ENCODE data around the gene FXYD6. TPM values are rescaled to one million over a fixed set of nuclear protein-coding genes. Genes with fewer than 3 reads are reported as not detected.

Gene FXYD6
- total RNA-seq, 1 experiment from 2014 or later = 0.54 TPM

DNA sequence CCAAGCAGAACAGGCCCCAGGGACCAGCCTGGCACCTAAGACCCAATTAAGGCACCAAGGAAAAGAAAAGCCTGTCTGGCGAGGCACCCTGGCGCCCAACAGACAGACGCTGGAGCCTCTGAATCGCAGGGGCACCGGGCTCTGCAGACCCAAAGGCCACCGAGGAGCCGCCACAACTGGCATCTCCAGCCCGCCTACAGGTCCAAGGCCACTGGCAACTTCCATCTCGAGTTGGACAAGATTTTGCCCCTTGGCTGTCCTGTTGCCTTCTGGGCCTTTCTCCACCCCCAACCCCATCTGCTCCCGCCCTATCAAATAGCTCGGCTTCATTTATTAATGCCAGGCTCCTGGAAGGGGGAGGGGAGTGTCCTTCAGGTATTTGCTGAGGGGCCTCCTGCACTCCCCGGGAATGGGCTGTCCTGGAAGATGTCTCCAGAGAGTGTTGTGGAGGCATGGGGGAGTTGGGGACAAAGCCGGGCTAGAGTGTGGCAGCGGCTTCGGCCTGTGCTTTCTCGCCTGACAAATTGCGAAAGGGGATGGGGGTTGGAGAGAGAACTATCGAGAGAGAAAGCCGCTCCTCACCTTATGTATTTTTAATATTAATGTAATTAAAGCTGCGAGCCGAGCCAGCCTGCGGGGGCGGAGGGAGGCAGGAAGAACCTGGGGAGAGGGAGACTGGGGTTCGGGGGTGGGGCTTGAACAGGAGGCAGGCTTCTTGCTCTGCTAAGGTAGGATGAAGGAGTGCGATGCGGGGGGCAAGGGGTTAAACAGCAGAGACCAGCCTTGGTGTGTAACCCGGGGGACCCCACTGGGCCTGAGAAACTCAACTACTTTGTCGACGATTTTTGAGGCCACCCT is 81.5 kb downstream of the FXYD6 start:
- POLR2A ChIA-PET = no interaction called here
- Histone ChIP-seq H3K9me3 (ENCODE audit: control insufficient read depth, insufficient read depth, low read depth, low read length) (no peaks in the 10 kb centered on the region), H3K27me3 (ENCODE audit: control insufficient read depth, insufficient read depth, low read length) (peaks cover 32% of the 10 kb centered on the region), H3K27ac (ENCODE audit: low read length) (no peak overlapping the region), H3K4me3 (ENCODE audit: low read depth in 2 of 2, low read length in 2 of 2) (no peak overlapping the region), H3K36me3 (ENCODE audit: control insufficient read depth, insufficient read depth, low read length) (no peaks in the 10 kb centered on the region; the same call in 1 of the 2 replicates), H3K4me1 (ENCODE audit: control insufficient read depth, insufficient read depth, low read length) (peaks cover 10% of the 10 kb centered on the region)
- intact Hi-C loops (cut with micrococcal nuclease; ENCODE audit: unreplicated experiment) = no loop called here
- BruUV-seq (replicated peaks) = no TSS peak
- DNase-seq (ENCODE audit: low read depth, low spot score) (no peak), ATAC-seq (no peak)
- CTCF ChIA-PET = no interaction called here
- in situ Hi-C loops (cut with HindIII; ENCODE audit: low pct_unique_long_range_greater_than_20kb, low sequenced_read_pairs) = no loop called here
- TF ChIP-seq, protein P1, sequence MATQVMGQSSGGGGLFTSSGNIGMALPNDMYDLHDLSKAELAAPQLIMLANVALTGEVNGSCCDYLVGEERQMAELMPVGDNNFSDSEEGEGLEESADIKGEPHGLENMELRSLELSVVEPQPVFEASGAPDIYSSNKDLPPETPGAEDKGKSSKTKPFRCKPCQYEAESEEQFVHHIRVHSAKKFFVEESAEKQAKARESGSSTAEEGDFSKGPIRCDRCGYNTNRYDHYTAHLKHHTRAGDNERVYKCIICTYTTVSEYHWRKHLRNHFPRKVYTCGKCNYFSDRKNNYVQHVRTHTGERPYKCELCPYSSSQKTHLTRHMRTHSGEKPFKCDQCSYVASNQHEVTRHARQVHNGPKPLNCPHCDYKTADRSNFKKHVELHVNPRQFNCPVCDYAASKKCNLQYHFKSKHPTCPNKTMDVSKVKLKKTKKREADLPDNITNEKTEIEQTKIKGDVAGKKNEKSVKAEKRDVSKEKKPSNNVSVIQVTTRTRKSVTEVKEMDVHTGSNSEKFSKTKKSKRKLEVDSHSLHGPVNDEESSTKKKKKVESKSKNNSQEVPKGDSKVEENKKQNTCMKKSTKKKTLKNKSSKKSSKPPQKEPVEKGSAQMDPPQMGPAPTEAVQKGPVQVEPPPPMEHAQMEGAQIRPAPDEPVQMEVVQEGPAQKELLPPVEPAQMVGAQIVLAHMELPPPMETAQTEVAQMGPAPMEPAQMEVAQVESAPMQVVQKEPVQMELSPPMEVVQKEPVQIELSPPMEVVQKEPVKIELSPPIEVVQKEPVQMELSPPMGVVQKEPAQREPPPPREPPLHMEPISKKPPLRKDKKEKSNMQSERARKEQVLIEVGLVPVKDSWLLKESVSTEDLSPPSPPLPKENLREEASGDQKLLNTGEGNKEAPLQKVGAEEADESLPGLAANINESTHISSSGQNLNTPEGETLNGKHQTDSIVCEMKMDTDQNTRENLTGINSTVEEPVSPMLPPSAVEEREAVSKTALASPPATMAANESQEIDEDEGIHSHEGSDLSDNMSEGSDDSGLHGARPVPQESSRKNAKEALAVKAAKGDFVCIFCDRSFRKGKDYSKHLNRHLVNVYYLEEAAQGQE (IDR thresholded peaks at IDR 0.05; ENCODE audit: insufficient read depth in 1 of 2, low read depth in 2 of 2, low read length in 1 of 2) = no peak
- TF ChIP-seq CTCF (IDR thresholded peaks at IDR 0.05) (no peak), SIN3A (IDR thresholded peaks at IDR 0.05; ENCODE audit: borderline replicate concordance, insufficient read depth, low read depth, low read length) (no peak), TCF7L2 (IDR thresholded peaks at IDR 0.05; ENCODE audit: low read depth, low read length) (no peak), POLR2AphosphoS5 (IDR thresholded peaks at IDR 0.05; ENCODE audit: low read depth, low read length) (no peak)

- intact Hi-C loops (cut with micrococcal nuclease; ENCODE audit: unreplicated experiment) (no loop called here), in situ Hi-C loops (cut with HindIII; ENCODE audit: low pct_unique_long_range_greater_than_20kb, low sequenced_read_pairs) (no loop called here)
- no peak overlapping the region for H3K4me3 ChIP-seq (ENCODE audit: low read depth in 2 of 2, low read length in 2 of 2)
- POLR2A ChIA-PET = no interaction called here
- H3K9me3 ChIP-seq (ENCODE audit: control insufficient read depth, insufficient read depth, low read depth, low read length) = no peaks in the 10 kb centered on the region
- H3K27me3 ChIP-seq (ENCODE audit: control insufficient read depth, insufficient read depth, low read length) = peaks cover 37% of the 10 kb centered on the region
- no TSS peak for BruUV-seq (replicated peaks)
- CTCF ChIA-PET = no interaction called here
- TF ChIP-seq CTCF (IDR thresholded peaks at IDR 0.05) = no peak
- no peak for TF ChIP-seq SIN3A (IDR thresholded peaks at IDR 0.05; ENCODE audit: borderline replicate concordance, insufficient read depth, low read depth, low read length)
- TF ChIP-seq POLR2AphosphoS5 (IDR thresholded peaks at IDR 0.05; ENCODE audit: low read depth, low read length) = no peak
- TF ChIP-seq, protein P1 (IDR thresholded peaks at IDR 0.05; ENCODE audit: insufficient read depth in 1 of 2, low read depth in 2 of 2, low read length in 1 of 2) = no peak
- no peak for TF ChIP-seq TCF7L2 (IDR thresholded peaks at IDR 0.05; ENCODE audit: low read depth, low read length)
- H3K36me3 ChIP-seq (ENCODE audit: control insufficient read depth, insufficient read depth, low read length) = no peaks in the 10 kb centered on the region; the same call in 1 of the 2 replicates
- no peak for DNase-seq (ENCODE audit: low read depth, low spot score)
- no peak for ATAC-seq
- peaks cover 10% of the 10 kb centered on the region for H3K4me1 ChIP-seq (ENCODE audit: control insufficient read depth, insufficient read depth, low read length)
- H3K27ac ChIP-seq (ENCODE audit: low read length) = no peak overlapping the region
Observed at GRCh38 chr11:117794135-117794534, 82.3 kb downstream of the FXYD6 start.

All from Panc1 (cell line).